ENCODE measurements around the gene APOL5. TPM values are rescaled to one million over a fixed set of nuclear protein-coding genes. Genes with fewer than 3 reads are reported as not detected.

The APOL5 gene
- total and polyA plus RNA-seq, 4 donors: 0.43 TPM; not detected in 3

DNA sequence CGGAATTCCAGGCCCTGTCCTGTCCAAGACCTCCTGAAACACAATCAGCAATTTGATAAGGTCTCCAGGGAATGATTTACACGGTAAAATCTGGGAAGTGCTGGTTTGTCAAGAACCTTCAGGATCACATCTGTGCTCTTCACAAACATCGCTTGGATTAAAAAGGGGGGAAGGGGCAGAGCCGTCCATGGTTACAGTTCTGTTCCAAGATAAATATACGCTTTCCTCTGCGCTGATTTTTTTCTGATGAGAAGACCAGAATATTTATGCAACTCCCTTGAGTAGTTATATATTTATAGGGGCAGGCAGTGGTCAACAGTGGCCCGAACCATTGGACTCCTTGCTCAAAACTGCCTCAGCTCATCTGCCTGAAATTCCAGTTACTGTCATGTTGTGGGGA, 9.2 kb upstream of the APOL5 start:
- DNase-seq (ENCODE audit: low spot score): no peak
- Histone ChIP-seq H3K27me3 (ENCODE audit: control insufficient read depth in 4 of 4, insufficient read depth in 4 of 4, low read length in 3 of 4) (no peaks in the 10 kb centered on the region), H3K36me3 (ENCODE audit: control insufficient read depth in 4 of 4, insufficient read depth in 3 of 4, low read depth in 1 of 4, low read length in 3 of 4) (no peaks in the 10 kb centered on the region), H3K9me3 (ENCODE audit: control insufficient read depth in 4 of 4, low read length in 3 of 4) (peaks cover 0 to 7% (median 2%) of the 10 kb centered on the region in 4 donors), H3K9ac (ENCODE audit: low read depth in 1 of 2, low read length in 2 of 2) (no peak overlapping the region), H3K27ac (ENCODE audit: low read depth in 1 of 2, low read length in 2 of 2) (no peak overlapping the region), H3K4me1 (ENCODE audit: control insufficient read depth in 4 of 4, insufficient read depth in 4 of 4, low read length in 3 of 4) (peaks cover 2 to 12% (median 11%) of the 10 kb centered on the region in 4 donors), H3K4me3 (ENCODE audit: low read depth in 1 of 3, low read length in 3 of 3) (no peak overlapping the region)
- TF ChIP-seq HNF4A (conservative IDR thresholded peaks at IDR 0.05) (peak in 1 of 2 donors; percentile 11), SP1 (IDR thresholded peaks at IDR 0.05) (no peak)
- 59% methylated on average over 7 of the region's 7 CpGs for WGBS

GRCh38 chr22:35708917-35709316, 8.8 kb upstream of the APOL5 start:
- TF ChIP-seq NR2F2 (IDR thresholded peaks at IDR 0.05) (no peak), EGR1 (IDR thresholded peaks at IDR 0.05; ENCODE audit: low read depth in 2 of 2) (no peak)
- Histone ChIP-seq H3K27me3 (ENCODE audit: control insufficient read depth in 4 of 4, insufficient read depth in 4 of 4, low read length in 3 of 4) (no peaks in the 10 kb centered on the region), H3K36me3 (ENCODE audit: control insufficient read depth in 4 of 4, insufficient read depth in 3 of 4, low read depth in 1 of 4, low read length in 3 of 4) (no peaks in the 10 kb centered on the region), H3K4me1 (ENCODE audit: control insufficient read depth in 4 of 4, insufficient read depth in 4 of 4, low read length in 3 of 4) (peaks cover 2 to 12% (median 11%) of the 10 kb centered on the region in 4 donors), H3K9me3 (ENCODE audit: control insufficient read depth in 4 of 4, low read length in 3 of 4) (peaks cover 0 to 7% (median 2%) of the 10 kb centered on the region in 4 donors), H3K9ac (ENCODE audit: low read depth in 1 of 2, low read length in 2 of 2) (no peak overlapping the region), H3K4me3 (ENCODE audit: low read depth in 1 of 3, low read length in 3 of 3) (no peak overlapping the region), H3K27ac (ENCODE audit: low read depth in 1 of 2, low read length in 2 of 2) (no peak overlapping the region)
- no peak for DNase-seq (ENCODE audit: low spot score)
- WGBS: 70% methylated on average over 7 of the region's 7 CpGs

DNA sequence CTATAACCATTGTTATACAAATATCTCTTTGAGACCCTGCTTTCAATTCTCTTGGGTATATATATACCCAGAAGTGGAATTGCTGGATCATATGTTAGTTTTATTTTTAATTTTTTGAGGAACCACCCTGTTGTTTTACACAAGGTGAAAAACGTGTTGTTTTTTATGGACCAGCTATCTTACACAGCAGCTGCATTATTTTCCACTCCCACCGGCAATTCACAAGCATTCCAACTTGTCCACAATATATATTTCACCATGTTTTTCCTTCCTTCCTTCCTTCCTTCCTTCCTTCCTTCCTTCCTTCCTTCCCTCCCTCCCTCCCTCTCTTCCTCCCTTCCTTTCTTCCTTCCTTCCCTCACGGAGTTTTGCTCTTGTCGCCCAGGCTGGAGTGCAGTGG, 6.3 kb upstream of the APOL5 start:
- DNase-seq (ENCODE audit: low spot score): no peak
- WGBS: 91% methylated on average over 4 of the region's 4 CpGs
- no peak overlapping the region for H3K9ac ChIP-seq (ENCODE audit: low read depth in 1 of 2, low read length in 2 of 2)
- no peaks in the 10 kb centered on the region for H3K27me3 ChIP-seq (ENCODE audit: control insufficient read depth in 4 of 4, insufficient read depth in 4 of 4, low read length in 3 of 4)
- TF ChIP-seq NR2F2 (IDR thresholded peaks at IDR 0.05): no peak
- TF ChIP-seq EGR1 (IDR thresholded peaks at IDR 0.05; ENCODE audit: low read depth in 2 of 2): no peak
- TF ChIP-seq, protein P1, sequence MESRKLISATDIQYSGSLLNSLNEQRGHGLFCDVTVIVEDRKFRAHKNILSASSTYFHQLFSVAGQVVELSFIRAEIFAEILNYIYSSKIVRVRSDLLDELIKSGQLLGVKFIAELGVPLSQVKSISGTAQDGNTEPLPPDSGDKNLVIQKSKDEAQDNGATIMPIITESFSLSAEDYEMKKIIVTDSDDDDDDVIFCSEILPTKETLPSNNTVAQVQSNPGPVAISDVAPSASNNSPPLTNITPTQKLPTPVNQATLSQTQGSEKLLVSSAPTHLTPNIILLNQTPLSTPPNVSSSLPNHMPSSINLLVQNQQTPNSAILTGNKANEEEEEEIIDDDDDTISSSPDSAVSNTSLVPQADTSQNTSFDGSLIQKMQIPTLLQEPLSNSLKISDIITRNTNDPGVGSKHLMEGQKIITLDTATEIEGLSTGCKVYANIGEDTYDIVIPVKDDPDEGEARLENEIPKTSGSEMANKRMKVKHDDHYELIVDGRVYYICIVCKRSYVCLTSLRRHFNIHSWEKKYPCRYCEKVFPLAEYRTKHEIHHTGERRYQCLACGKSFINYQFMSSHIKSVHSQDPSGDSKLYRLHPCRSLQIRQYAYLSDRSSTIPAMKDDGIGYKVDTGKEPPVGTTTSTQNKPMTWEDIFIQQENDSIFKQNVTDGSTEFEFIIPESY (IDR thresholded peaks at IDR 0.05): no peak
- TF ChIP-seq, protein P2, sequence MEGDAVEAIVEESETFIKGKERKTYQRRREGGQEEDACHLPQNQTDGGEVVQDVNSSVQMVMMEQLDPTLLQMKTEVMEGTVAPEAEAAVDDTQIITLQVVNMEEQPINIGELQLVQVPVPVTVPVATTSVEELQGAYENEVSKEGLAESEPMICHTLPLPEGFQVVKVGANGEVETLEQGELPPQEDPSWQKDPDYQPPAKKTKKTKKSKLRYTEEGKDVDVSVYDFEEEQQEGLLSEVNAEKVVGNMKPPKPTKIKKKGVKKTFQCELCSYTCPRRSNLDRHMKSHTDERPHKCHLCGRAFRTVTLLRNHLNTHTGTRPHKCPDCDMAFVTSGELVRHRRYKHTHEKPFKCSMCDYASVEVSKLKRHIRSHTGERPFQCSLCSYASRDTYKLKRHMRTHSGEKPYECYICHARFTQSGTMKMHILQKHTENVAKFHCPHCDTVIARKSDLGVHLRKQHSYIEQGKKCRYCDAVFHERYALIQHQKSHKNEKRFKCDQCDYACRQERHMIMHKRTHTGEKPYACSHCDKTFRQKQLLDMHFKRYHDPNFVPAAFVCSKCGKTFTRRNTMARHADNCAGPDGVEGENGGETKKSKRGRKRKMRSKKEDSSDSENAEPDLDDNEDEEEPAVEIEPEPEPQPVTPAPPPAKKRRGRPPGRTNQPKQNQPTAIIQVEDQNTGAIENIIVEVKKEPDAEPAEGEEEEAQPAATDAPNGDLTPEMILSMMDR (IDR thresholded peaks at IDR 0.05; ENCODE audit: low read depth, low read length, missing input control): no peak
- no peak for TF ChIP-seq GABPA (IDR thresholded peaks at IDR 0.05 in 1 of 2, conservative IDR thresholded peaks at IDR 0.05 in 1 of 2)
- TF ChIP-seq SP1 (IDR thresholded peaks at IDR 0.05): no peak
- H3K9me3 ChIP-seq (ENCODE audit: control insufficient read depth in 4 of 4, low read length in 3 of 4): peaks cover 0 to 7% (median 2%) of the 10 kb centered on the region in 4 donors
- H3K4me1 ChIP-seq (ENCODE audit: control insufficient read depth in 4 of 4, insufficient read depth in 4 of 4, low read length in 3 of 4): peaks cover 2 to 12% (median 11%) of the 10 kb centered on the region in 4 donors
- H3K4me3 ChIP-seq (ENCODE audit: low read depth in 1 of 3, low read length in 3 of 3): no peak overlapping the region
- H3K27ac ChIP-seq (ENCODE audit: low read depth in 1 of 2, low read length in 2 of 2): no peak overlapping the region
- H3K36me3 ChIP-seq (ENCODE audit: control insufficient read depth in 4 of 4, insufficient read depth in 3 of 4, low read depth in 1 of 4, low read length in 3 of 4): no peaks in the 10 kb centered on the region

DNA sequence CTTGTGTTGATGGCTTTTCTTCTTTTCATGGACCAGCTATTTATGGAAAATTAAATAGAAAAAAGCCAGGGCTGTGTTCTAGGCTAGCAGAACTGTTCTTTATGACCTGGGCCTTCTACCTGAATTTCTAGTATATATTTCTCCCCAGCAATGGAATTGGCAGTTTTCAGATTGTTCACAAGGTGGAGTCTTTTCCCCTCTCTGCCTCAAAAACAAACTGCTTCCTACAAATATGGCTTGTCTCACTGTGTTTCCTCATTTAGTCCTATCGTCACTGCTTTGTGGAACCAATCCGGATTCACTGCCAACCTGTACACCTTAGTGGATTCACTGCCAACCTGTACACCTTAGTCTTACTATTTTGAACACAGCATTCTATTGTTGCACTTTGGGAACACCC, 5.0 kb upstream of the APOL5 start:
- no peak overlapping the region for H3K9ac ChIP-seq (ENCODE audit: low read depth in 1 of 2, low read length in 2 of 2)
- H3K36me3 ChIP-seq (ENCODE audit: control insufficient read depth in 4 of 4, insufficient read depth in 3 of 4, low read depth in 1 of 4, low read length in 3 of 4): no peaks in the 10 kb centered on the region
- no peak for DNase-seq (ENCODE audit: low spot score)
- no peak overlapping the region for H3K27ac ChIP-seq (ENCODE audit: low read depth in 1 of 2, low read length in 2 of 2)
- TF ChIP-seq FOXA2 (IDR thresholded peaks at IDR 0.05) (no peak), HNF4G (IDR thresholded peaks at IDR 0.05) (no peak), JUND (IDR thresholded peaks at IDR 0.05) (no peak)
- TF ChIP-seq, protein P3, sequence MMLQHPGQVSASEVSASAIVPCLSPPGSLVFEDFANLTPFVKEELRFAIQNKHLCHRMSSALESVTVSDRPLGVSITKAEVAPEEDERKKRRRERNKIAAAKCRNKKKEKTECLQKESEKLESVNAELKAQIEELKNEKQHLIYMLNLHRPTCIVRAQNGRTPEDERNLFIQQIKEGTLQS (IDR thresholded peaks at IDR 0.05): no peak
- TF ChIP-seq, protein P2 (IDR thresholded peaks at IDR 0.05; ENCODE audit: low read depth, low read length, missing input control): no peak
- H3K4me1 ChIP-seq (ENCODE audit: control insufficient read depth in 4 of 4, insufficient read depth in 4 of 4, low read length in 3 of 4): peaks cover 2 to 12% (median 11%) of the 10 kb centered on the region in 4 donors
- H3K4me3 ChIP-seq (ENCODE audit: low read depth in 1 of 3, low read length in 3 of 3): no peak overlapping the region
- WGBS: over 99% methylated on average over 2 of the region's 2 CpGs
- no peaks in the 10 kb centered on the region for H3K27me3 ChIP-seq (ENCODE audit: control insufficient read depth in 4 of 4, insufficient read depth in 4 of 4, low read length in 3 of 4)
- H3K9me3 ChIP-seq (ENCODE audit: control insufficient read depth in 4 of 4, low read length in 3 of 4): peaks cover 0 to 7% (median 2%) of the 10 kb centered on the region in 4 donors
